HEK293 (cell line): ENCODE data around the gene SAMD4A.

Source experiments
- CTCF ChIA-PET: fragments of 350-600 bp; formaldehyde crosslinking; extraction: SDS; loops from one replicate; lab custom pipeline; 2021; ENCODE audit warnings: antibody characterized with exemption; lab: Yijun Ruan, JAX
- POLR2A ChIA-PET: fragments of 300-600 bp; formaldehyde crosslinking; extraction: SDS; loops from one replicate; lab custom pipeline; 2020; ENCODE audit warnings: antibody characterized with exemption, inconsistent platforms; lab: Yijun Ruan, JAX
- H3K27ac ChIP-seq: fragments of 200-500 bp; sonication (Bioruptor generic); 2 replicates; pipeline ENCODE4 v1.5.1; 2014; ENCODE audit warnings: low read depth, low read length, control low read depth, inconsistent platforms; ENCODE audit errors: extremely low read depth
- H3K36me3 ChIP-seq, 2 experiments: fragments of 200-500 bp in 1 of 2; sonication (Bioruptor generic) in 1 of 2; 1 replicate in 1 of 2; 2 replicates in 1 of 2; pipeline ENCODE4 v1.5.1; 2014 to 2017; ENCODE audit warnings: inconsistent platforms in 2 of 2, low read length in 2 of 2; ENCODE audit not compliant: control insufficient read depth in 2 of 2, insufficient read depth in 1 of 2
- H3K4me1 ChIP-seq: fragments of 200-500 bp; sonication (Bioruptor generic); 2 replicates; pipeline ENCODE4 v1.5.1; 2014; ENCODE audit warnings: mild to moderate bottlenecking, low read length, inconsistent platforms; ENCODE audit not compliant: control insufficient read depth, insufficient read depth
- H3K4me3 ChIP-seq: 2 replicates; pipeline ENCODE4 v1.5.1; 2011; ENCODE audit warnings: low read depth, mild to moderate bottlenecking, control low read depth, low read length, moderate library complexity
- H3K9me3 ChIP-seq: fragments of 200-500 bp; sonication (Bioruptor generic); 2 replicates; pipeline ENCODE4 v1.5.1; 2014; ENCODE audit warnings: low read depth, low read length, inconsistent platforms; ENCODE audit not compliant: control insufficient read depth, insufficient read depth
- BCL6B ChIP-seq: fragments of 450-650 bp; formaldehyde crosslinking; IDR thresholded peaks from 2 replicates; pipeline ENCODE4 v1.5.1; 2017; ENCODE audit warnings: missing biosample characterization, missing genetic modification characterization
- EGR2 ChIP-seq: fragments of 450-650 bp; formaldehyde crosslinking; IDR thresholded peaks from 2 replicates; pipeline ENCODE4 v1.5.1; 2016; ENCODE audit warnings: low read depth, missing biosample characterization, missing genetic modification characterization
- MEIS1 ChIP-seq: sonication (generic); formaldehyde crosslinking; IDR thresholded peaks from 2 replicates; pipeline ENCODE4 v1.8.1; 2022; ENCODE audit warnings: missing genetic modification reagents, mild to moderate bottlenecking, borderline replicate concordance
- PBX3 ChIP-seq: sonication (generic); formaldehyde crosslinking; IDR thresholded peaks from 2 replicates; pipeline ENCODE4 v1.8.1; 2022; ENCODE audit warnings: mild to moderate bottlenecking, moderate library complexity, missing genetic modification reagents
- SETDB1 ChIP-seq: IDR thresholded peaks from one replicate; pipeline ENCODE4 v1.6.1; 2017; ENCODE audit warnings: mild to moderate bottlenecking, low read length, moderate library complexity, mixed read lengths; ENCODE audit not compliant: insufficient read length
- SP3 ChIP-seq: fragments of 450-650 bp; formaldehyde crosslinking; IDR thresholded peaks from 2 replicates; pipeline ENCODE4 v1.5.1; 2016; ENCODE audit warnings: missing biosample characterization, missing genetic modification characterization
- ZBTB49 ChIP-seq: fragments of 450-650 bp; formaldehyde crosslinking; IDR thresholded peaks from 2 replicates; pipeline ENCODE4 v1.5.1; 2016; ENCODE audit warnings: missing biosample characterization, missing genetic modification characterization, low read depth
- ZBTB6 ChIP-seq: fragments of 450-650 bp; formaldehyde crosslinking; IDR thresholded peaks from 2 replicates; pipeline ENCODE4 v1.5.1; 2017; ENCODE audit warnings: missing biosample characterization, missing genetic modification characterization
- ZFHX2 ChIP-seq: fragments of 450-650 bp; formaldehyde crosslinking; conservative IDR thresholded peaks from 2 replicates; pipeline ENCODE4 v1.5.1; 2016; ENCODE audit warnings: missing biosample characterization, missing genetic modification characterization
- ZNF174 ChIP-seq: fragments of 450-650 bp; formaldehyde crosslinking; IDR thresholded peaks from 2 replicates; pipeline ENCODE4 v1.5.0; 2017; ENCODE audit warnings: missing biosample characterization, mild to moderate bottlenecking, missing genetic modification characterization
- ZNF2 ChIP-seq: fragments of 450-650 bp; formaldehyde crosslinking; IDR thresholded peaks from 2 replicates; pipeline ENCODE4 v1.5.1; 2016; ENCODE audit warnings: missing biosample characterization, missing genetic modification characterization
- ZNF341 ChIP-seq: fragments of 450-650 bp; formaldehyde crosslinking; IDR thresholded peaks from 2 replicates; pipeline ENCODE4; 2016; ENCODE audit warnings: low read depth, missing biosample characterization, missing genetic modification characterization
- ZNF391 ChIP-seq: fragments of 450-650 bp; formaldehyde crosslinking; IDR thresholded peaks from 2 replicates; pipeline ENCODE4 v1.5.1; 2016; ENCODE audit warnings: low read depth, missing biosample characterization, missing genetic modification characterization, borderline replicate concordance
- ZNF416 ChIP-seq: fragments of 450-650 bp; formaldehyde crosslinking; IDR thresholded peaks from 2 replicates; pipeline ENCODE4 v1.5.1; 2016; ENCODE audit warnings: missing biosample characterization, missing genetic modification characterization
- ZNF529 ChIP-seq: fragments of 450-650 bp; formaldehyde crosslinking; IDR thresholded peaks from 2 replicates; pipeline ENCODE4 v1.5.1; 2017; ENCODE audit warnings: missing genetic modification characterization, missing biosample characterization; ENCODE audit not compliant: insufficient replicate concordance
- ZNF555 ChIP-seq: fragments of 450-650 bp; formaldehyde crosslinking; conservative IDR thresholded peaks from 2 replicates; pipeline ENCODE4 v1.5.1; 2017; ENCODE audit warnings: missing biosample characterization, mild to moderate bottlenecking, missing genetic modification characterization, inconsistent platforms
- ZNF561 ChIP-seq: fragments of 450-650 bp; IDR thresholded peaks from 2 replicates; pipeline ENCODE4 v1.5.1; 2018; ENCODE audit warnings: missing biosample characterization, missing genetic modification characterization, borderline replicate concordance
- ZNF626 ChIP-seq: fragments of 450-650 bp; sonication (Bioruptor Pico); formaldehyde crosslinking; IDR thresholded peaks from 2 replicates; pipeline ENCODE4 v1.5.1; 2018; ENCODE audit warnings: missing biosample characterization, missing genetic modification characterization, inconsistent platforms
- ZNF629 ChIP-seq: fragments of 450-650 bp; formaldehyde crosslinking; IDR thresholded peaks from 2 replicates; pipeline ENCODE4 v1.5.1; 2017; ENCODE audit warnings: missing biosample characterization, missing genetic modification characterization
- ZNF639 ChIP-seq: fragments of 450-650 bp; formaldehyde crosslinking; IDR thresholded peaks from 2 replicates; pipeline ENCODE4 v1.5.1; 2016; ENCODE audit warnings: missing biosample characterization, missing genetic modification characterization
- ZNF654 ChIP-seq: fragments of 450-650 bp; formaldehyde crosslinking; IDR thresholded peaks from 2 replicates; pipeline ENCODE4 v1.5.1; 2016; ENCODE audit warnings: low read depth, missing biosample characterization, missing genetic modification characterization
- ZNF660 ChIP-seq: fragments of 450-650 bp; IDR thresholded peaks from 2 replicates; pipeline ENCODE4 v1.5.1; 2018; ENCODE audit warnings: missing biosample characterization, mild to moderate bottlenecking, missing genetic modification characterization
- ZNF701 ChIP-seq: fragments of 450-650 bp; formaldehyde crosslinking; IDR thresholded peaks from 2 replicates; pipeline ENCODE4 v1.5.1; 2016; ENCODE audit warnings: missing biosample characterization, missing genetic modification characterization
- ZNF747 ChIP-seq: fragments of 450-650 bp; formaldehyde crosslinking; IDR thresholded peaks from 2 replicates; pipeline ENCODE4 v1.5.1; 2016; ENCODE audit warnings: missing biosample characterization, missing genetic modification characterization
- ZNF776 ChIP-seq: fragments of 450-650 bp; formaldehyde crosslinking; IDR thresholded peaks from 2 replicates; pipeline ENCODE4 v1.5.0; 2017; ENCODE audit warnings: missing biosample characterization, missing genetic modification characterization, borderline replicate concordance

SAMD4A gene

GRCh38 chr14:54570631-54571415 lies 3.9 kb downstream of the SAMD4A start:
- H3K27ac ChIP-seq: no peak overlapping the region
- TF ChIP-seq ZNF776 (tag by site-specific recombination) (no peak), ZNF747 (tag by site-specific recombination) (no peak), ZNF174 (tag by site-specific recombination) (no peak), ZNF639 (tag by site-specific recombination) (no peak), ZFHX2 (no peak), ZBTB49 (tag by site-specific recombination) (no peak), ZNF555 (tag by site-specific recombination) (no peak), PBX3 (no peak), EGR2 (tag by site-specific recombination) (no peak), ZNF629 (tag by site-specific recombination) (no peak), ZNF701 (no peak), MEIS1 (CRISPR knock-in tag) (no peak)
- no peak overlapping the region for H3K4me3 ChIP-seq
- ChIA-PET POLR2A (no interaction called here), CTCF (interaction anchor here (1.2 to 3.7 kb wide), 5 partner anchors 12 to 161 kb away, joined by 3 to 20 read pairs (median 5); no protein-coding TSS in a partner anchor)
- no peaks in the 10 kb centered on the region for H3K9me3 ChIP-seq
- no peaks in the 10 kb centered on the region for H3K4me1 ChIP-seq
- peaks cover 0 to 7% of the 10 kb centered on the region in 2 experiments; a peak in 1 of 3 replicates for H3K36me3 ChIP-seq

- ChIA-PET POLR2A (no interaction called here), CTCF (interaction anchor here (0.6 to 3.7 kb wide), 18 partner anchors 8 to 1173 kb away, joined by 3 to 20 read pairs (median 3); no protein-coding TSS in a partner anchor)
These were observed 5.4 kb downstream of the SAMD4A start for GRCh38 chr14:54572316-54572715.

More at GRCh38 chr14:54572316-54572715, 5.4 kb downstream of the SAMD4A start:
- TF ChIP-seq BCL6B (no peak), ZNF391 (tag by site-specific recombination) (no peak), ZNF341 (0 out of 2 replicates have a peak, but pooled peaks have one; percentile 28), ZNF654 (peak; percentile 63), ZNF561 (tag by site-specific recombination) (no peak), ZBTB6 (no peak), ZNF626 (tag by site-specific recombination) (no peak), ZNF529 (tag by site-specific recombination) (no peak), ZNF2 (tag by site-specific recombination) (peak; percentile 92), ZNF660 (no peak), SP3 (no peak), SETDB1 (peak; percentile 77), ZNF416 (no peak)
- Histone ChIP-seq H3K36me3 (peaks cover 0 to 7% of the 10 kb centered on the region in 2 experiments; a peak in 1 of 3 replicates), H3K27ac (no peak overlapping the region), H3K4me1 (no peaks in the 10 kb centered on the region), H3K4me3 (no peak overlapping the region), H3K9me3 (no peaks in the 10 kb centered on the region)
